Raji (cell line): ENCODE results near the gene PHACTR1.

Experiments
- POLR2A ChIP-seq: IDR thresholded peaks from 2 replicates; pipeline ENCODE4 v1.6.1; 2011; ENCODE audit warnings: low read depth, low read length, control low read depth; ENCODE audit not compliant: insufficient read depth

PHACTR1 gene

DNA sequence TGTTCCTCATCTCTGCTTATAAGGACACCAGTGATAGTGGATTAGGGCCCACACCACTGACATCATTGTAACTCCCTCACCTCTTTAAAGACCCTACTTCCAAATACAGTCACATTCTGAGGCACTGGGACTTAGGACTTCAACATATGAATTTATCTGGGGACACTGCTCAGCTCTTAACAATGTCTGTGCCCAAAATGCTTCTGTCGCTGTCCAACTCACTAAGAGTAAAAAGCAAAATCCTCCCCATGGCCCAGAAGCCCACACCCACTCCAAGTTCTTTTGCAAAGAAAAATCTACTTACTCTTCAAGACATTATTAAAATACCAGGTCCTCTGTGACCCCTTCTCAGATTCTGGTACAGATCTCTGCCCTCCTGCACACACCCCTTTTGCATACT, 495.5 kb downstream of the PHACTR1 start:
- no peak for TF ChIP-seq POLR2A

DNA sequence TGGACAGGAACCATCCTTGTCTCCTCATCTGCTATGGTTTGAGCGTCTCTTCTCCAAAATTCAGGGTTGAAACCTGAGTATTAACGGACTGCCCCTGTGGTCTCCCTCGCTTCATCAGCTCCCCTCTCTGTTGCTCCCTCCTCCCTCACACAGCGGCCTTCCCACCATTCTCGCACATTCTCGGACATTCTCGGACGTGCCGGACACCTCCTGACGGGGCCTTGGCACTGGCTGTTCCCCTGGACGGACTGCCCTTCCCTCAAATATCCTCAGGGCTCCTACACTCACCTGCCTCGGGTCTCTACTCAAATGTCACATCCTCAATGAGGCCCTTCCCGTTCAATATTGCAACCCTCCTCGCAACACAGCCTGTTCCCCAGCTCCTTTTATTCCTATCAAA, 496.0 kb downstream of the PHACTR1 start:
- TF ChIP-seq POLR2A, result no peak

DNA sequence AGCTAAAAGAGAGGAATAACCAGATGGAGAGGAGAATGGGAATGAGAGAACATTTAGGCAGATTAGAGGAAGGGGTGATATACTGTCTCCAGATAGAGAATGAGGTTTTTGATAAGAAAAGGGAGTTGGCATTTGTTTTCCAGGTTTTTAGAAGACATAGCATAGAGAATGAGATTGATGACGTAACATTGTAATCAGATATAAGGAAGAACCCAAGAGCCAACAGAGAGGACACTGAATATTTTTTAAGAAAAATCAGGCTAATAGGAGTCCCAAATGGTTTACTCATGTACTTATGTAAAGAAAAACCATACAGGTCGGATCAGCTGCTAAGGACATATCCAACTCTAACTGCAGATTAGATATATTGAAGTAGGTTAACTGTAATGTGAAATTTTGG, 498.8 kb downstream of the PHACTR1 start:
- TF ChIP-seq POLR2A, result no peak

DNA sequence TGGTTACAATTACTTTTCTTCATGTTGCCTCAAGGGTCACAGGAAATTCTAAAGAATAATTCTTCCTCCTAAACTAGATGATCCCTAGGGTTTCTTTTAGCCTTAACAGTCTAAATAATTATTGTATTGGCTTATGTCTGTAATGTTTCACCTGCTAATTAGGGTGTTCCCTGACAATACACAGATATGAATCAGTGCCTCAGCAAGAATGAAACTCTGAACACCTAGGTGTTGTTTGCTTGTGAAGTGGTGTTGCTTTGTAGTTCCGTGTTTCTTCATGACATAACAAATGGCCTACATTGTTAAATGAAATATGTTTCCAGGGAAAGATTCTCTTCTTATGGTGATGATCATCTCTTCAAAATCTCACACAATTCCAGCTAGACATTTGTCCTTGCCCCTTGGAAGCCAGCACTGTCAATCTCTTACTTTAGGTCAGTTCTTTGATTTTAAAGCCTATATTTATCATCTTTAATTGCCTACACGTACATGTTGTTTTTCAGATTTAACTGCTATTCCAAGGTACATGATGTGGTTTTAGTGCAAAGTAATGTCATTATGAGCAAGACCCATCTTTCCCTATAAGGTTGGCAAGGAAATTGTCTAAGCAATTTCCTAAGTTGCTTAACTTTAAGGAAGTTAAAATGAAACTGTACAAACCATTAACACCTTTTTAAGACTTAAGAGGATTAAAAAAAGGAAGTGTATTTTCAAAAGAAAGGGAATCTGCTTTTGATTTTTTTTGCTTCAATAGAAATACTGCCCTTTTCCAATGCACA, 499.9 kb downstream of the PHACTR1 start:
- TF ChIP-seq POLR2A, result no peak

DNA sequence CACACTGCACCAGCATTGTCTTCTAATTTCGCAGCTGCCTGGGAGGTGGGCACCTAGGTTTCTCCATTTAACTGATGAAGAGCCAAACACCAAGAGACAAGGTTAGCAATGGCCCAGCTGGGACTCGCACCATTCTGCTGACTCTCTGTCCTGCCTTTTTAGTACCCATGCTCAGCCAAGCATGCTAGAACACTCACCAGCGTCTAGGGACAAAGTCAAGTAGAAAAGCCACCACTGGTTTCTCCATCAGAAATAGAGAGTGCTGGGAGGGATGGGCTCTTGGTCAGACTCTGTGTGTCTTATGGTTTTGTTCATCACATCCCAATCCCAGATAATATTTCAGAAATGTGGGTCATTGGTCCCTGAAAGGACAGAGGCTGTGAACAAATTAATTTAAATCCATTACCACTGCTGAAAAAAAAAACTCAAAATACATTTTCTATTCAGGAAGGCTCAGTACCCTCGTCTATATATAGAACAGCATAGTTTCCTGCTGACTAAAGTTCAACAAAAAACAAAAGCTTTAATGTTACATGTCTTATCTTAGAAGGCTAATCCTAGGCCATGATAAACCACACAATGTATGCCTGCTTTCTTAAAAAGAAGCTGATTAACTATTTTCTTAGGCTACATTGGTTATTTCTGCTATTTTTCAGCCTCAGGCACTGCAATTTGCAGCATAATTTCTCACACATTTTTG, 500.8 kb downstream of the PHACTR1 start:
- no peak for TF ChIP-seq POLR2A

DNA sequence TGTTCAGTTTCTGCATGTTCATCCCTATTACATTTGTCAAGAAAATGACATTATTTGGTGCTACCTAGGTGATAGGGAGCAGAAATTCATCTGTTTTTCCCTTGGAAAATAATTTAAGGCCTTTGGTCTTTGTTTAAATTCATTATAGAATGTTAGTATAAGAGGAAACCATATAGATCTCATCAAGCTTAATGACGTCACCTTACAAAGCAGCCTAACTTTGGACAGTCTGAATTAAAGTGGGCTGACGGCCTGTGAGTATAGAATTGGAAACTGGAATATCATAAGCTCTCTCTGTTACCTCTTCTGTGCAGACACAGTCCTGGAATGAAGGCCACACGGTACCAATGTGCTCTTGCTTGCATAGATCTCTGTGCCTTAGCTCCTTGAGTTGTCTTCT, 503.7 kb downstream of the PHACTR1 start:
- no peak for TF ChIP-seq POLR2A

DNA sequence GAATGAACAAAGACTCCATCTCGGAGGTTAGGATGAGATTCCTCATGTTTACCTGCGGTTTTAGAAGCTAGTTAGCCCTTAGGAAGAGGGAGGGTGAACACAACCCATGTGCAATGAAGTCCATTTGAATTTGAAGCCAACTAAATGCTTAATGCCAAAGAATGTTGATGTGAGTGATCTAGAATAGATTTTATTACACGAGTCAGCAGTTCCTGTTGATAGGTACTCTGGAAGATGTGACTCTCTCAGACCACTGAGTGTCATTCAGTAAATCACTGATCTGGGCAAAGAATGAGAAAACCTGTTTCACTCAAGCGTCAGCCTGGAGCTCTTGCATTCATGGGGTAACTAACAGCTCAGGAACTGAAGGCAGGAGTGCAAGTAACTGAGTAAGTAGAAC, 505.5 kb downstream of the PHACTR1 start:
- no peak for TF ChIP-seq POLR2A

DNA sequence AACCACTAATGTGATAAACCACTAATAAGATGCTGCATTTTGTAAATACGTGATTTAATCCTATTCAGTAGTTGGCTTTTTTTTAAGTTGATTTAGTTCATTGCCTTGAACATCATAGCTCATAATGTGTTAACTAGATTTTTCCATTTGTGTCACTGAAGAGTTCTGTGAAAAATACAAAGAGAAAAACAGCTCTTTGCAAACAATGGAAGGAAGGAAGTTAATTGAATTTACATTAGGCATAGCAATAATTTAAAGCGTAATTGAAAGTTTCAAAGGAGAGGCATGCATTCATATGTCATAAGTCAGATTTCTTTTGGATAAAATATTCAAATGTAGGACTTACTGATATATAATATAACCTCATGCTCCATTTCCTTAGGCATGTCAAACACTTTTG, 509.5 kb downstream of the PHACTR1 start:
- no peak for TF ChIP-seq POLR2A

DNA sequence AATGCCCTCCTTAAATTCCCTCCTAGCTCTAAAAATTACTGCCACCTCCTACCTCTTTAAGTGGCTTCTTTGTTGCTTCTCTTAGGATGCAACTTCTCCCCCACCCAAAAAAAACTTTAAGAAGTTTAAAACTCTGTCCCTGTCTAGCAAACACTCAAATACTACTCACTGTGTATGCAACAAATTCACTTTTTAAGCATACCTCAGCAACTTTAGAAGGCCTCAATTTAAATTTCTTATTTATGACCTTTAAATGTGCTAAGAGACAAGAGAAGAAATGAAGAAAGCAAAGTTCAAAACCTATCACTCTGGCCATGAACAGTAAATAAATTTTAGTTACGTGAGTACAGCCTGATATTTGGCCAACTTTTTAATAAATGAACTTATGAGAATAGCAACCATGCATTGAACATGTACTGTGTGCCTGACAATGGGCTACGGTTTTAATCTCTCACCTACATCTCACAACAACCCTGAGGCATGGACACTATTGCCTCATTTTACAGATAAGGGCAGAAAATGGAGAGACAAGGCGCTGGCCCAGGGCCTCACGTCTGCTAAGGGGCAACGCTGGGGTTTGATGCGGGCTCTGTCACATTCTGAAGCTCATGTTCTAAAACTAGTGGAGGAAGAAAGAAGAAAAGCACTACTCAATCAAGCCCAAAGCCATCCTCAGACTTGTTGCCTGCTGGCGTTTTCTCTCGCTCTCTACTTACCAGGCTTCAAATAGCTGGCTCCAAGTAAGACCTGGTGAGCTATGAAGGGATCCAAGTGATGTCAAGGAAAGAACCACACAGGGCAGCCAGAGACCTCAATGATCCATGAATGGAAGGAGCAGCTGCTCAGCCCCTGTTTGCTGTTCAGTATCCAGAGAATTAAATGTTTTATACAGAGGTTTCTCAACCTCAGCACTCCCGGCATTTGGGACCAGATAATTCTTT, 512.0 kb downstream of the PHACTR1 start:
- TF ChIP-seq POLR2A, result no peak

DNA sequence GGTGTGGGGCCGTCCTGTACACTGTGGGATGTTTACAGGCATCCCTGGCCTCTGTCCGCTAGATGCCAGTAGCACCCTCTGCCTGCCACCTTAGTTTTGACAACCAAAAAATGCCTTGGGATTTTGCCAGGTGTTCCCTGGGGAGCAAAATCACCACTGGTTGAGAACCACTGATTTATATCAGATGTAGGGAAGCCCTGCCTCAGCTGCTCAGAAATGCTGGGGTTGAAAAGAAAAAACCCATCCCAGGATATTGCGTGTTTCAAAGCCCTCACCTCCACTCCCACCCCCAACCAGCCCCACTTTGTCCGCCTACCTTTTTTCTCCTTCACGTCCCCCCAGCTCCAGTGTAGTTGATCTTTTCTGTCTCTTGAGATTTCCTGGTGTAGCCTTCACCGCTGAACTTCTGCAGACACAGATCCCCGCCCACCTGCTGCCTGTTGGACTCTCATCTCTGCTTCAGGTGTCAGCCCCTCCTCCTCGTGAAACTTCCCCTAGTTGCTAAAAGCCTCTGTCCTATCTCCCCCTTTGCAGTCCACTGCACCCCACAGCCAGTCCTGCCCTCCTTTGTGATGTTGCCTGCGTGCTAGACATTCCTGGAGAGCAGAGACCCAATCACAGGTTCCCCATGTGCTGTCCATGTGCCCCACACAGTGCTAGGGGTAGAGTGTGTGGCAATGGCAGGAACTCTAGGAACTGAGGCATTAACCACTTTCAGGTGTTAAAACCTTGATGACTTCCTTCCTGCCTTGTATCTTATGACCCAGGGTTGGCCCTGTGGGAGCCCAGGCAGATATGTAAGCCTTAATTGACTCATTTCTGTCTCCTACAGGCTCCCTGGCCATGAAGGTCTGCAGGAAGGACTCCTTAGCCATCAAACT, 512.9 kb downstream of the PHACTR1 start:
- no peak for TF ChIP-seq POLR2A

DNA sequence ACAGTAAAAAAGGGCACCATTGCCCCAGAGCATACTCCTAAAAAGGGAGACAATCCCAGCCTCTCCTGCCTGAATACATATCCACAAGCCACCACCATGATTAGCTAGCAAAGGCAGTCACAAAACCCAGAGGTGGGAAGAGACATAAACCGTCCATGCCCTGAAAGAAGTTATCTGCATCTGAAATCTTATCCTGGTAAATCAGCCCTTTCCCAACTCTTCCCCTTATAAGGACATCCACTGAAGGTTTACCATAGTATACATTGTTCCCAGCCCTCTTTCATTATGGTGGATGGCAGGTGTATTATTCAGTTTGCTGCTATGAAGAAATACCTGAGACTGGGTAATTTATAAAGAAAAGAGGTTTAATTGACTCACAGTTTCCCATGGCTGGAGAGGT, 516.5 kb downstream of the PHACTR1 start:
- no peak for TF ChIP-seq POLR2A

DNA sequence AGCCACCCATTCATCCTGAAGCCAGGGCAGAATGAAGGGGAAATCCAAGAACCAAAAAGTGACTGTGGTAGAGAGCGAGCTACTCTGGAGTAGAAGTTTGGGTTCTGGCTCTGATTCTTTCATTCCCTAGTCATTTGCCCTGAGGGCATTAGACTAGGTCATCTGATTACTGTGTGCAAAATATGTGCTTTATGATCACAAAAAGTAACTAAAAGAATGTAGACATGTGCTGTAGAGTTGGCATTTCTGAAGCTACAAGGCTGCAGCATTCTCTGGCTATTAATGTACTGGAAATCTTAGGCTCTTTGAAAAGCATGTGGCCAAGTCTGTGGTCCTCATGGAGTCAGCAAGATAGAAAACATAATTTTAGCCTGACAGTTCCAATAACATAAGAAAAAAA, 517.6 kb downstream of the PHACTR1 start:
- TF ChIP-seq POLR2A, result no peak

DNA sequence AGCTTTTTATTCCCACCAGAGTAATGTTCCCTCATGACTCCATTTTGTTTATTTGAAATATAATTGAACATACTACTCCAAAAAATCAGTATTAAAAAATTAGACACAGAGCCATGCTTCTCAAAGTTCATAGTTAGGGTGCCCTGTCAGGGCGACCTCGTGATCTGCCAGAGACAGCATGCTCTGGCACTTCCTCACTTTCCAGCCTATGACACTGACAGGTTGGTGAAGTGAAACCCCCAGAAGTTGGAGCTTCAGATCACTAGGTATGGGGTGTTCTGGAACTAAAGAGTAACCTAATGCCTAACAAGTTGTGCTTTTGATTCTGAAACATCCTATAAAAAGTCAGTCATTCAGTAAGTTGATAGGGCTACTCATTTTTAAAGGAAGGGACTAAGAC, 518.8 kb downstream of the PHACTR1 start:
- no peak for TF ChIP-seq POLR2A

DNA sequence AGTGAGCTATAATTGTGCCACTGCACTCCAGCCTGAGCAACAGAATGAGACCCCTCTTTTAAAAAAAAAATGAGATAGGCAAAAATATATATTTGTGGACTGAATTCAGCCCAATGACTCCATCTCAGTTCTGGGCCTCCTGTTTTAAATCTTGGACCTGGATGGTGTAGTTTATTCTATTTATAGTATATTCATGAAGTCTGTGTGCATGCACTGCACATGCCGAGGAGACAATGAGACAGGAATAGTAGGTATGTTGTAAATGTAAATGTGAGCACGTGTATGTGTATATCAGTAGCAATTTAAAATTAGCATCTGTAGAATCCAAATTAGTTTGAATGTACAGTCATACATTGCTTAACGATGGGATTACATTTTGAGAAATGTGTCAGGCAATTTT, 520.8 kb downstream of the PHACTR1 start:
- TF ChIP-seq POLR2A, result no peak

DNA sequence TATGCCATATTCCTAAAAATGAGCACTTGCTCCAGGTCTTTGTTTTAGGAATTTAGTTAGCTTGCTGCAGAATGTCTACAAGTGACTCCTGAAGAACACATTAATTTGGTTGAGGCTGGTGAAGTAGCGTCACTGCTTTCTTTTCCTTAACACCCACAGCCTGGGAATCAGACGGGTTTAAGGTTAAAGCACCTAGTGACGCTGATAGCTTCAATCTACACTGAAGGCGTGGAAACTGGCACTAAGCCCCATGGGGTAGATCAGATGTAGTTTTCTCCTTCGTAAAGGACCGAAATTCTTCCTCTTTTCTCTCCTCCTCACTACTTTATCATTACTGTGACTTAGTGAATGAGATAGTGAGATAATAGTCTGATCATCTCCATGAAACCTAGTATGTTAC, 521.5 kb downstream of the PHACTR1 start:
- no peak for TF ChIP-seq POLR2A
